HepG2 (cell line): ENCODE results near the gene CPE. TPM values are rescaled to one million over a fixed set of nuclear protein-coding genes. Genes with fewer than 3 reads are reported as not detected.

Experiments used
- ATAC-seq: fragments of 200-7000 bp; cut with Tn5 transposase; 3 replicates; pipeline ENCODE4 v1.9.1; 2020; ENCODE audit warnings: mild to moderate bottlenecking, moderate library complexity
- BruUV-seq: library from RNA; stranded (reverse); fragments of 400-500 nt; replicated peaks from 2 replicates; lab custom pipeline; 2021; lab: Mats Ljungman, UMichigan
- CTCF ChIA-PET: fragments of 300-600 bp; formaldehyde crosslinking; extraction: SDS; loops from one replicate; lab custom pipeline; 2021; ENCODE audit warnings: low total read pairs, inconsistent platforms, low intra/inter-chr PET ratio; lab: Yijun Ruan, JAX
- POLR2A ChIA-PET: fragments of 350-600 bp; sonication (Branson Sonifier 250); formaldehyde crosslinking; loops from one replicate; lab custom pipeline; 2020; ENCODE audit warnings: antibody characterized with exemption, inconsistent platforms; lab: Yijun Ruan, JAX
- DNase-seq: peaks from one replicate; pipeline ENCODE4 v3.0.0-alpha.2; 2015; ENCODE audit warnings: low spot score
- FAIRE-seq: peaks from 3 replicates; lab custom pipeline; 2011; peaks lifted over from hg19 to GRCh38; lab: Jason Lieb, UNC
- H2AFZ ChIP-seq: one replicate; pipeline ENCODE4 v1.6.1; 2011; ENCODE audit warnings: low read length, inconsistent platforms
- H3K27ac ChIP-seq: fragments of 300-600 bp; 3 replicates; pipeline ENCODE4 v1.8.0; 2011; ENCODE audit warnings: mixed run types, mild to moderate bottlenecking, mixed read lengths, low read length, inconsistent platforms; ENCODE audit not compliant: insufficient read depth; ENCODE audit errors: extremely low read length
- H3K27me3 ChIP-seq, 2 experiments: fragments of 200-600 bp in 1 of 2; 2 replicates in 1 of 2; 3 replicates in 1 of 2; pipeline versions ENCODE4 v1.6.0 to v1.8.0; 2011; ENCODE audit warnings: low read length in 2 of 2, mild to moderate bottlenecking in 2 of 2, moderate library complexity in 2 of 2, inconsistent platforms in 1 of 2; ENCODE audit not compliant: insufficient read depth in 2 of 2, control insufficient read depth in 1 of 2
- H3K36me3 ChIP-seq, 2 experiments: fragments of 200-600 bp in 1 of 2; replicated peaks in 1 of 2; 2 replicates in 1 of 2; 3 replicates in 1 of 2; pipeline versions ENCODE4 v1.5.1 to v1.8.0; 2011; ENCODE audit warnings: low read length in 2 of 2, inconsistent platforms in 1 of 2; ENCODE audit not compliant: insufficient read depth in 2 of 2, control insufficient read depth in 1 of 2
- H3K4me1 ChIP-seq: 2 replicates; pipeline ENCODE4 v1.5.1; 2012; ENCODE audit warnings: low read length, inconsistent platforms; ENCODE audit not compliant: insufficient read depth
- H3K4me2 ChIP-seq: 2 replicates; pipeline ENCODE4 v1.6.0; 2011; ENCODE audit warnings: low read depth, low read length, inconsistent platforms
- H3K4me3 ChIP-seq, 3 experiments: fragments of 200-600 bp in 1 of 3; sonication (generic), shearing (Covaris generic) in 1 of 3; replicated peaks in 1 of 3; 2 replicates each; pipeline ENCODE4 v1.5.1; 2011 to 2016; ENCODE audit warnings: low read length in 3 of 3, inconsistent platforms in 2 of 3, low read depth in 2 of 3, mild to moderate bottlenecking in 2 of 3, control low read depth in 1 of 3, mixed read lengths in 1 of 3; ENCODE audit not compliant: insufficient read depth in 1 of 3
- H3K79me2 ChIP-seq: one replicate; pipeline ENCODE4 v1.6.1; 2011; ENCODE audit warnings: low read length, inconsistent platforms; ENCODE audit not compliant: insufficient read depth
- H3K9ac ChIP-seq: 2 replicates; pipeline ENCODE4 v1.6.0; 2011; ENCODE audit warnings: mild to moderate bottlenecking, low read depth, low read length, inconsistent platforms; ENCODE audit not compliant: insufficient read depth
- H3K9me3 ChIP-seq: 2 replicates; pipeline ENCODE4 v1.5.1; 2012; ENCODE audit warnings: mild to moderate bottlenecking, low read length
- H4K20me1 ChIP-seq: 2 replicates; pipeline ENCODE4 v1.6.0; 2011; ENCODE audit warnings: inconsistent platforms, mild to moderate bottlenecking, low read length, moderate library complexity; ENCODE audit not compliant: insufficient read depth
- CREB1 ChIP-seq, 2 experiments: fragments of 450-650 bp in 1 of 2; IDR thresholded peaks; 2 replicates each; pipeline ENCODE4 v1.6.1; 2016 to 2017; ENCODE audit warnings: control low read depth in 1 of 2, mild to moderate bottlenecking in 1 of 2, missing compliant biosample characterization in 1 of 2, missing genetic modification characterization in 1 of 2
- GABPA ChIP-seq, 2 experiments: IDR thresholded peaks; 2 replicates each; pipeline ENCODE4 v1.6.1; 2011 to 2016; ENCODE audit warnings: low read depth in 2 of 2, low read length in 1 of 2, missing biosample characterization in 1 of 2, missing genetic modification characterization in 1 of 2
- IRX3 ChIP-seq: sonication (generic); formaldehyde crosslinking; IDR thresholded peaks from 2 replicates; pipeline ENCODE4 v1.8.1; 2023; ENCODE audit warnings: mild to moderate bottlenecking, low read depth, missing genetic modification reagents, borderline replicate concordance
- SIX4 ChIP-seq: sonication (generic); formaldehyde crosslinking; IDR thresholded peaks from 2 replicates; pipeline ENCODE4 v1.4.0; 2020; ENCODE audit warnings: missing genetic modification reagents
- ZNF556 ChIP-seq: sonication (generic); formaldehyde crosslinking; IDR thresholded peaks from 2 replicates; pipeline ENCODE4 v1.4.0; 2020; ENCODE audit warnings: mild to moderate bottlenecking, missing genetic modification reagents, borderline replicate concordance
- ZNF589 ChIP-seq: sonication (generic); formaldehyde crosslinking; conservative IDR thresholded peaks from 2 replicates; pipeline ENCODE4 v1.8.0; 2022; ENCODE audit warnings: mild to moderate bottlenecking, moderate library complexity, missing genetic modification reagents
- ZNF605 ChIP-seq: sonication (generic); formaldehyde crosslinking; IDR thresholded peaks from 2 replicates; pipeline ENCODE4 v1.8.0; 2022; ENCODE audit warnings: mild to moderate bottlenecking, missing genetic modification reagents
- WGBS: methylation state at CpG from one replicate; pipeline ENCODE4 v1.1.6; 2017; ENCODE audit warnings: low lambda C conversion rate; 5-methylcytosine and 5-hydroxymethylcytosine counted together
- in situ Hi-C: cut with HindIII; loops from 2 replicates; pipeline ENCODE4 v1.10.0; 2017; ENCODE audit warnings: low pct_unique_long_range_greater_than_20kb; ENCODE audit not compliant: extremely low pct_ligation_motif_present
- intact Hi-C: fragments of 100-400 bp; cut with micrococcal nuclease; formaldehyde crosslinking; loops from one replicate; pipeline ENCODE4 v1.10.0; 2022; ENCODE audit not compliant: unreplicated experiment
- polyA plus RNA-seq, 8 experiments: library from polyadenylated mRNA; depleted of rRNA in 3 of 8; stranded (reverse) in 7 of 8; unstranded in 1 of 8; fragments of >200 nt; fragmentation: Illumina TruSeq in 4 of 8; extraction: Trizol in 4 of 8; gene quantifications; 2 replicates each; pipeline versions ENCODE4 v1.2.1 to v1.2.3, GENCODE V29; 2011 to 2016; ENCODE audit warnings: low read depth in 4 of 8, missing spikeins in 1 of 8, mixed read lengths in 1 of 8; ENCODE audit not compliant: insufficient read depth in 1 of 8
- total RNA-seq, 5 experiments: library from RNA; depleted of rRNA; stranded (reverse); fragments of >200 nt; fragmentation: Illumina TruSeq; extraction: Trizol; gene quantifications; 2 replicates each; pipeline ENCODE4 v1.2.3, GENCODE V29; 2016; ENCODE audit warnings: low read depth in 1 of 5
- TF ChIP-seq, protein P1 (sequence below): sonication (generic); formaldehyde crosslinking; IDR thresholded peaks from 2 replicates; pipeline ENCODE4 v1.8.0; 2022; ENCODE audit warnings: low read depth, missing genetic modification reagents
- TF ChIP-seq, protein P2 (sequence below): sonication (generic); formaldehyde crosslinking; IDR thresholded peaks from 2 replicates; pipeline ENCODE4 v1.4.0; 2020; ENCODE audit warnings: missing genetic modification reagents
- TF ChIP-seq, protein P3 (sequence below): sonication (generic); formaldehyde crosslinking; IDR thresholded peaks from 2 replicates; pipeline ENCODE4 v1.4.0; 2020; ENCODE audit warnings: mild to moderate bottlenecking, missing genetic modification reagents
- TF ChIP-seq, protein P4 (sequence below): sonication (generic); formaldehyde crosslinking; IDR thresholded peaks from 2 replicates; pipeline ENCODE4 v1.4.0; 2020; ENCODE audit warnings: missing genetic modification reagents, mild to moderate bottlenecking, borderline replicate concordance
- TF ChIP-seq, protein P5 (sequence below): sonication (generic); formaldehyde crosslinking; IDR thresholded peaks from 2 replicates; pipeline ENCODE4 v1.4.0; 2020; ENCODE audit warnings: mild to moderate bottlenecking, missing genetic modification reagents

Gene CPE
- total and polyA plus RNA-seq, 2 of the 13 experiments (the other 11 are each of a cell fraction or from before 2014, with no cell fraction given): 268 to 852 TPM

DNA sequence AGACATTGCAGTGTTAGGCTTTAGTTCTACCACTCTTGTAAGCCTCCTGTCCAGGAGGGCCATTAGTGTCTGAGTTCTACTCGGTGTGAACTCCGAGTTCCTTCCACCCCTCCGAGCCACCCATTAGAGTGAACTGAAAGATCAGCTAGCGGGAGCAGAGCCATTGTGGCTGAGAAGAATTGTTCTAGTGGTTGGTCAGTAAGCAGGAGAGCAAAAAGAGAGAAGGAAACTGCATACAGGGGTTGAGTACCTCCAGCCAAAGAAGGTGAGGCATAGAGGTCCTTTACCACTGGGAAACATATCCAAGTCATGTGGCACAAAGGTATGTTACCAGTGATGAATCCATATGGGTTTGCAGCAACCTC lies 96.9 kb downstream of the CPE start:
- 92% methylated on average over 4 of the region's 4 CpGs for WGBS
- in situ Hi-C loops: no loop called here
- Histone ChIP-seq H4K20me1 (no peaks in the 10 kb centered on the region), H3K4me2 (no peak overlapping the region), H3K79me2 (no peaks in the 10 kb centered on the region), H3K27ac (no peak overlapping the region), H3K9ac (no peak overlapping the region), H3K36me3 (peaks cover 22 to 76% of the 10 kb centered on the region in 2 experiments), H3K4me3 (no peak overlapping the region), H3K4me1 (no peaks in the 10 kb centered on the region), H3K27me3 (no peaks in the 10 kb centered on the region), H3K9me3 (peaks cover 34% of the 10 kb centered on the region), H2AFZ (no peak overlapping the region)
- ChIA-PET POLR2A (no interaction called here), CTCF (no interaction called here)
- BruUV-seq: no TSS peak
- FAIRE-seq (no peak), DNase-seq (no peak), ATAC-seq (no peak)
- intact Hi-C loops: no loop called here
- no peak for TF ChIP-seq SIX4 (CRISPR knock-in tag)
- TF ChIP-seq ZNF605: no peak
- no peak for TF ChIP-seq ZNF556
- TF ChIP-seq, protein P1, sequence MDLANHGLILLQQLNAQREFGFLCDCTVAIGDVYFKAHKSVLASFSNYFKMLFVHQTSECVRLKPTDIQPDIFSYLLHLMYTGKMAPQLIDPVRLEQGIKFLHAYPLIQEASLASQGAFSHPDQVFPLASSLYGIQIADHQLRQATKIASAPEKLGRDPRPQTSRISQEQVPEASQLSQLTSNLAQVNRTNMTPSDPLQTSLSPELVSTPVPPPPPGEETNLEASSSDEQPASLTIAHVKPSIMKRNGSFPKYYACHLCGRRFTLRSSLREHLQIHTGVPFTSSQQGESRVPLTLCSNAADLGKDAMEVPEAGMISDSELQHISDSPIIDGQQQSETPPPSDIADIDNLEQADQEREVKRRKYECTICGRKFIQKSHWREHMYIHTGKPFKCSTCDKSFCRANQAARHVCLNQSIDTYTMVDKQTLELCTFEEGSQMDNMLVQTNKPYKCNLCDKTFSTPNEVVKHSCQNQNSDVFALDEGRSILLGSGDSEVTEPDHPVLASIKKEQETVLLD (CRISPR knock-in tag): no peak
- no peak for TF ChIP-seq CREB1 (IDR thresholded peaks at IDR 0.05)
- no peak for TF ChIP-seq CREB1 (CRISPR knock-in tag; IDR thresholded peaks at IDR 0.05)
- no peak for TF ChIP-seq ZNF589
- TF ChIP-seq, protein P2, sequence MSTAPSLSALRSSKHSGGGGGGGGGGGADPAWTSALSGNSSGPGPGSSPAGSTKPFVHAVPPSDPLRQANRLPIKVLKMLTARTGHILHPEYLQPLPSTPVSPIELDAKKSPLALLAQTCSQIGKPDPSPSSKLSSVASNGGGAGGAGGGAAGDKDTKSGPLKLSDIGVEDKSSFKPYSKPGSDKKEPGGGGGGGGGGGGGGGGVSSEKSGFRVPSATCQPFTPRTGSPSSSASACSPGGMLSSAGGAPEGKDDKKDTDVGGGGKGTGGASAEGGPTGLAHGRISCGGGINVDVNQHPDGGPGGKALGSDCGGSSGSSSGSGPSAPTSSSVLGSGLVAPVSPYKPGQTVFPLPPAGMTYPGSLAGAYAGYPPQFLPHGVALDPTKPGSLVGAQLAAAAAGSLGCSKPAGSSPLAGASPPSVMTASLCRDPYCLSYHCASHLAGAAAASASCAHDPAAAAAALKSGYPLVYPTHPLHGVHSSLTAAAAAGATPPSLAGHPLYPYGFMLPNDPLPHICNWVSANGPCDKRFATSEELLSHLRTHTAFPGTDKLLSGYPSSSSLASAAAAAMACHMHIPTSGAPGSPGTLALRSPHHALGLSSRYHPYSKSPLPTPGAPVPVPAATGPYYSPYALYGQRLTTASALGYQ (CRISPR knock-in tag): no peak
- TF ChIP-seq IRX3: no peak
- no peak for TF ChIP-seq GABPA (IDR thresholded peaks at IDR 0.05; ENCODE audit: low read depth, low read length)
- TF ChIP-seq GABPA (CRISPR knock-in tag; IDR thresholded peaks at IDR 0.05; ENCODE audit: low read depth): no peak
- TF ChIP-seq, protein P3, sequence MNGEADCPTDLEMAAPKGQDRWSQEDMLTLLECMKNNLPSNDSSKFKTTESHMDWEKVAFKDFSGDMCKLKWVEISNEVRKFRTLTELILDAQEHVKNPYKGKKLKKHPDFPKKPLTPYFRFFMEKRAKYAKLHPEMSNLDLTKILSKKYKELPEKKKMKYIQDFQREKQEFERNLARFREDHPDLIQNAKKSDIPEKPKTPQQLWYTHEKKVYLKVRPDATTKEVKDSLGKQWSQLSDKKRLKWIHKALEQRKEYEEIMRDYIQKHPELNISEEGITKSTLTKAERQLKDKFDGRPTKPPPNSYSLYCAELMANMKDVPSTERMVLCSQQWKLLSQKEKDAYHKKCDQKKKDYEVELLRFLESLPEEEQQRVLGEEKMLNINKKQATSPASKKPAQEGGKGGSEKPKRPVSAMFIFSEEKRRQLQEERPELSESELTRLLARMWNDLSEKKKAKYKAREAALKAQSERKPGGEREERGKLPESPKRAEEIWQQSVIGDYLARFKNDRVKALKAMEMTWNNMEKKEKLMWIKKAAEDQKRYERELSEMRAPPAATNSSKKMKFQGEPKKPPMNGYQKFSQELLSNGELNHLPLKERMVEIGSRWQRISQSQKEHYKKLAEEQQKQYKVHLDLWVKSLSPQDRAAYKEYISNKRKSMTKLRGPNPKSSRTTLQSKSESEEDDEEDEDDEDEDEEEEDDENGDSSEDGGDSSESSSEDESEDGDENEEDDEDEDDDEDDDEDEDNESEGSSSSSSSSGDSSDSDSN (CRISPR knock-in tag): no peak
- TF ChIP-seq, protein P4, sequence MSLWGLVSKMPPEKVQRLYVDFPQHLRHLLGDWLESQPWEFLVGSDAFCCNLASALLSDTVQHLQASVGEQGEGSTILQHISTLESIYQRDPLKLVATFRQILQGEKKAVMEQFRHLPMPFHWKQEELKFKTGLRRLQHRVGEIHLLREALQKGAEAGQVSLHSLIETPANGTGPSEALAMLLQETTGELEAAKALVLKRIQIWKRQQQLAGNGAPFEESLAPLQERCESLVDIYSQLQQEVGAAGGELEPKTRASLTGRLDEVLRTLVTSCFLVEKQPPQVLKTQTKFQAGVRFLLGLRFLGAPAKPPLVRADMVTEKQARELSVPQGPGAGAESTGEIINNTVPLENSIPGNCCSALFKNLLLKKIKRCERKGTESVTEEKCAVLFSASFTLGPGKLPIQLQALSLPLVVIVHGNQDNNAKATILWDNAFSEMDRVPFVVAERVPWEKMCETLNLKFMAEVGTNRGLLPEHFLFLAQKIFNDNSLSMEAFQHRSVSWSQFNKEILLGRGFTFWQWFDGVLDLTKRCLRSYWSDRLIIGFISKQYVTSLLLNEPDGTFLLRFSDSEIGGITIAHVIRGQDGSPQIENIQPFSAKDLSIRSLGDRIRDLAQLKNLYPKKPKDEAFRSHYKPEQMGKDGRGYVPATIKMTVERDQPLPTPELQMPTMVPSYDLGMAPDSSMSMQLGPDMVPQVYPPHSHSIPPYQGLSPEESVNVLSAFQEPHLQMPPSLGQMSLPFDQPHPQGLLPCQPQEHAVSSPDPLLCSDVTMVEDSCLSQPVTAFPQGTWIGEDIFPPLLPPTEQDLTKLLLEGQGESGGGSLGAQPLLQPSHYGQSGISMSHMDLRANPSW (CRISPR knock-in tag): no peak
- TF ChIP-seq, protein P5, sequence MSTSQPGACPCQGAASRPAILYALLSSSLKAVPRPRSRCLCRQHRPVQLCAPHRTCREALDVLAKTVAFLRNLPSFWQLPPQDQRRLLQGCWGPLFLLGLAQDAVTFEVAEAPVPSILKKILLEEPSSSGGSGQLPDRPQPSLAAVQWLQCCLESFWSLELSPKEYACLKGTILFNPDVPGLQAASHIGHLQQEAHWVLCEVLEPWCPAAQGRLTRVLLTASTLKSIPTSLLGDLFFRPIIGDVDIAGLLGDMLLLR (CRISPR knock-in tag): no peak
